Astrocyte (in vitro differentiated cells and primary cell): ENCODE data around the gene CDK17. TPM values are rescaled to one million over a fixed set of nuclear protein-coding genes. Genes with fewer than 3 reads are reported as not detected.
A peak's percentile ranks its signal among the peaks of the same experiment; 100 is the strongest.

ENCODE experiments used
- DNase-seq: peaks from one replicate; pipeline ENCODE4 v3.0.0-alpha.2; 2010; ENCODE audit warnings: low read depth
- FAIRE-seq: peaks from 2 replicates; lab custom pipeline; 2011; peaks lifted over from hg19 to GRCh38; lab: Jason Lieb, UNC
- H2AFZ ChIP-seq: 2 replicates; pipeline ENCODE4 v1.6.0; 2012; ENCODE audit warnings: low read depth, low read length, inconsistent platforms
- H3K27ac ChIP-seq: 2 replicates; pipeline ENCODE4 v1.5.1; 2011; ENCODE audit warnings: low read depth, low read length, inconsistent platforms
- H3K27me3 ChIP-seq: 2 replicates; pipeline ENCODE4 v1.6.0; 2011; ENCODE audit warnings: low read length, inconsistent platforms; ENCODE audit not compliant: insufficient read depth
- H3K36me3 ChIP-seq: 2 replicates; pipeline ENCODE4 v1.5.1; 2011; ENCODE audit warnings: low read length, inconsistent platforms; ENCODE audit not compliant: insufficient read depth
- H3K4me1 ChIP-seq: 2 replicates; pipeline ENCODE4 v1.5.1; 2011; ENCODE audit warnings: low read length, inconsistent platforms; ENCODE audit not compliant: insufficient read depth
- H3K4me2 ChIP-seq: 2 replicates; pipeline ENCODE4 v1.6.0; 2012; ENCODE audit warnings: low read length, inconsistent platforms
- H3K4me3 ChIP-seq: 2 replicates; pipeline ENCODE4 v1.5.1; 2011; ENCODE audit warnings: low read depth, mild to moderate bottlenecking, low read length, inconsistent platforms; ENCODE audit not compliant: insufficient read depth
- H3K79me2 ChIP-seq: 2 replicates; pipeline ENCODE4 v1.6.0; 2012; ENCODE audit warnings: mild to moderate bottlenecking, low read length, inconsistent platforms; ENCODE audit not compliant: insufficient read depth
- H3K9ac ChIP-seq: 2 replicates; pipeline ENCODE4 v1.6.0; 2012; ENCODE audit warnings: mild to moderate bottlenecking, low read length, inconsistent platforms
- H3K9me3 ChIP-seq: 2 replicates; pipeline ENCODE4 v1.5.1; 2012; ENCODE audit warnings: low read depth, mild to moderate bottlenecking, low read length, inconsistent platforms; ENCODE audit not compliant: insufficient read depth
- H4K20me1 ChIP-seq: 2 replicates; pipeline ENCODE4 v1.6.0; 2012; ENCODE audit warnings: low read length, inconsistent platforms; ENCODE audit not compliant: insufficient read depth
- H3K27ac Mint-ChIP-seq: one replicate; pipeline ENCODE4 v1.8.0; 2021; ENCODE audit warnings: mild to moderate bottlenecking, mixed read lengths; ENCODE audit not compliant: unreplicated experiment
- H3K27me3 Mint-ChIP-seq: one replicate; pipeline ENCODE4 v1.8.0; 2021; ENCODE audit warnings: low read depth, mixed read lengths; ENCODE audit not compliant: unreplicated experiment
- H3K36me3 Mint-ChIP-seq: one replicate; pipeline ENCODE4 v1.8.0; 2021; ENCODE audit warnings: low read depth, mixed read lengths; ENCODE audit not compliant: unreplicated experiment
- H3K4me1 Mint-ChIP-seq: one replicate; pipeline ENCODE4 v1.8.0; 2021; ENCODE audit warnings: low read depth, mixed read lengths; ENCODE audit not compliant: unreplicated experiment
- H3K4me3 Mint-ChIP-seq: one replicate; pipeline ENCODE4 v1.8.0; 2021; ENCODE audit warnings: mild to moderate bottlenecking, moderate library complexity, mixed read lengths; ENCODE audit not compliant: unreplicated experiment
- H3K9me3 Mint-ChIP-seq: one replicate; pipeline ENCODE4 v1.8.0; 2021; ENCODE audit warnings: mild to moderate bottlenecking, mixed read lengths; ENCODE audit not compliant: unreplicated experiment
- EZH2 ChIP-seq: IDR thresholded peaks from 2 replicates; pipeline ENCODE4 v1.6.1; 2012; ENCODE audit warnings: mild to moderate bottlenecking, low read length, inconsistent platforms; ENCODE audit not compliant: insufficient read depth
- total RNA-seq: library from RNA; stranded (reverse); gene quantifications from 2 replicates; pipeline ENCODE4 v1.2.1, GENCODE V29; 2021
- TF ChIP-seq, protein P1 (sequence below): IDR thresholded peaks from 2 replicates; pipeline ENCODE4 v1.5.1; 2011; ENCODE audit warnings: low read depth, mild to moderate bottlenecking, inconsistent platforms, low read length, moderate library complexity; ENCODE audit not compliant: insufficient read depth

Gene CDK17
- total RNA-seq, 1 donor from 2014 or later = 64.2 TPM

DNA sequence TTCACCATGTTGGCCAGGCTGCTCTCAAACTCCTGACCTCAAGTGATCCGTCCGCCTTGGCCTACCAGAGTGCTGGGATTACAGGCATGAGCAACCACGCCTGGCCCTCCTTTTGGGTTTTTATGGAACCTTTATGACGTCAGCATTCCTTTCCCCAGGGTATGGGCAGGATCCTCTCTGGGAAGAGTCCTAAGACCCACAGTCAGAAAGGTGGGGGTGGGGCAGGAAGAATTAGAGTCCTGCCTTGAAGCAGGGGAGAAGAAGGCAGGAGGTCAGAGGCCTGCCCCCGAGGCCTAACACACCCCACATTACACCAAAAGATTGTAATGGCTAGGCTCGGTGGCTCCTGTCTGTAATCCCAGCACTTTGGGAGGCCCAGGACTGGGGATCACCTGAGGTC is 30.8 kb upstream of the CDK17 start:
- H3K4me3 Mint-ChIP-seq = no peak overlapping the region
- no peaks in the 10 kb centered on the region for H3K36me3 Mint-ChIP-seq
- FAIRE-seq (no peak), DNase-seq (no peak)
- Histone ChIP-seq H3K4me2 (no peak overlapping the region), H3K9me3 (no peaks in the 10 kb centered on the region), H2AFZ (no peak overlapping the region), H3K4me3 (no peak overlapping the region), H3K9ac (no peak overlapping the region), H3K27ac (no peak overlapping the region), H3K36me3 (no peaks in the 10 kb centered on the region), H3K27me3 (no peaks in the 10 kb centered on the region), H3K4me1 (peaks cover 31% of the 10 kb centered on the region), H4K20me1 (no peaks in the 10 kb centered on the region), H3K79me2 (peaks cover 3% of the 10 kb centered on the region)
- H3K27ac Mint-ChIP-seq = peak overlapping the region; percentile 50
- H3K9me3 Mint-ChIP-seq = no peaks in the 10 kb centered on the region
- TF ChIP-seq, protein P1, sequence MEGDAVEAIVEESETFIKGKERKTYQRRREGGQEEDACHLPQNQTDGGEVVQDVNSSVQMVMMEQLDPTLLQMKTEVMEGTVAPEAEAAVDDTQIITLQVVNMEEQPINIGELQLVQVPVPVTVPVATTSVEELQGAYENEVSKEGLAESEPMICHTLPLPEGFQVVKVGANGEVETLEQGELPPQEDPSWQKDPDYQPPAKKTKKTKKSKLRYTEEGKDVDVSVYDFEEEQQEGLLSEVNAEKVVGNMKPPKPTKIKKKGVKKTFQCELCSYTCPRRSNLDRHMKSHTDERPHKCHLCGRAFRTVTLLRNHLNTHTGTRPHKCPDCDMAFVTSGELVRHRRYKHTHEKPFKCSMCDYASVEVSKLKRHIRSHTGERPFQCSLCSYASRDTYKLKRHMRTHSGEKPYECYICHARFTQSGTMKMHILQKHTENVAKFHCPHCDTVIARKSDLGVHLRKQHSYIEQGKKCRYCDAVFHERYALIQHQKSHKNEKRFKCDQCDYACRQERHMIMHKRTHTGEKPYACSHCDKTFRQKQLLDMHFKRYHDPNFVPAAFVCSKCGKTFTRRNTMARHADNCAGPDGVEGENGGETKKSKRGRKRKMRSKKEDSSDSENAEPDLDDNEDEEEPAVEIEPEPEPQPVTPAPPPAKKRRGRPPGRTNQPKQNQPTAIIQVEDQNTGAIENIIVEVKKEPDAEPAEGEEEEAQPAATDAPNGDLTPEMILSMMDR = no peak
- no peak for TF ChIP-seq EZH2
- H3K4me1 Mint-ChIP-seq = peaks cover 27% of the 10 kb centered on the region
- no peaks in the 10 kb centered on the region for H3K27me3 Mint-ChIP-seq

DNA sequence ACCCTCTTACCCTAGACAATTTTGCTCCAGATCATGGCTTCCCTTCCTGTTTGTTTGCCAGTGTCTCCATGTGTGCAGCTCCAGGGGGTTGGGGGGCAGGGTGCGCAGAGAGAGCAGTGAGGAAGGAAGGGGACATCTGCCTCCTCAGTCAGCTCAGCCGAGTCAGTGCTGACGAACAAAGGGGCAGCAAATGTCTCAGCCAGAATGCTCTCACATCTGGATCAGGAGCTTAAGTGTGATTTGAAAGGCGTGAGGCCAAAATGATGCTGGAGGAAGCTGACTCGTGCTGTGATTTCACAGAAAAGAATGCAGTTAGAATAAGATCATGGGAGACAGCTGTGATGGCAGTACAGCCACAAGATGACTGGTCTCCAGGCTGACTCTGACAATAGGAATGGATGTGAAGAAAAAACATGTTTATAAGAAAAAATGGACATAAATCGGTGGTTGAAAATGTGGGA is 27.1 kb upstream of the CDK17 start:
- Histone ChIP-seq H3K4me1 (peaks cover 35% of the 10 kb centered on the region), H3K9ac (peak overlapping the region; percentile 83), H2AFZ (no peak overlapping the region), H3K27ac (peak overlapping the region; percentile 99), H3K9me3 (no peaks in the 10 kb centered on the region), H3K36me3 (no peaks in the 10 kb centered on the region), H3K4me3 (peak overlapping the region; percentile 5), H3K79me2 (peaks cover 3% of the 10 kb centered on the region), H3K27me3 (no peaks in the 10 kb centered on the region), H4K20me1 (no peaks in the 10 kb centered on the region), H3K4me2 (peak overlapping the region; percentile 73)
- DNase-seq (peak; percentile 100), FAIRE-seq (peak; percentile 88)
- no peaks in the 10 kb centered on the region for H3K27me3 Mint-ChIP-seq
- peaks cover 3% of the 10 kb centered on the region for H3K9me3 Mint-ChIP-seq
- H3K4me3 Mint-ChIP-seq = peak overlapping the region; percentile 18
- TF ChIP-seq, protein P1 = no peak
- TF ChIP-seq EZH2 = no peak
- peaks cover 35% of the 10 kb centered on the region for H3K4me1 Mint-ChIP-seq
- peaks cover 6% of the 10 kb centered on the region for H3K36me3 Mint-ChIP-seq
- peak overlapping the region; percentile 99 for H3K27ac Mint-ChIP-seq

DNA sequence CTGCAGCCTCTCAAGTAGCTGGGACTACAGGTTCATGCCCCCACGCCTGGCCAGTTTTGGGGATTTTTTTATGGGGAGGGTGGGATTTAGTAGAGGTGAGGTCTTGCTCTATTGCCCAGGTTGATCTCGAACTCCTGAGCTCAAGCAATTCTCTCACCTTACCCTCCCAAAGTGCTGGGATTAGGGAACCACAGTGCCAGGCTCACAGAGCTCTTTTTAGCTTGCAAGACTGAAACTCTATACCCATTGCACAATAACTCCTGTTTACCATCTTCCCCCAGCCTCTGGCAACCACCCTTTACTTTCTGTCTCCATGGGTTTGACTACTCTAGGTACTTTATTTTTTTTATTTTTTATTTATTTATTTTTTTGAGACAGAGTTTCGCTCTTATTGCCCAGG is 25.7 kb upstream of the CDK17 start:
- H3K27ac ChIP-seq = peak overlapping the region; percentile 99

More for the DNA sequence above, 25.7 kb upstream of the CDK17 start:
- H3K27me3 Mint-ChIP-seq = no peaks in the 10 kb centered on the region
- DNase-seq (peak; percentile 43), FAIRE-seq (no peak)
- Histone ChIP-seq H4K20me1 (no peaks in the 10 kb centered on the region), H3K27me3 (no peaks in the 10 kb centered on the region), H3K4me1 (peaks cover 35% of the 10 kb centered on the region), H2AFZ (no peak overlapping the region), H3K9me3 (no peaks in the 10 kb centered on the region), H3K79me2 (peaks cover 3% of the 10 kb centered on the region), H3K36me3 (no peaks in the 10 kb centered on the region), H3K4me3 (no peak overlapping the region), H3K4me2 (peak overlapping the region; percentile 53), H3K9ac (peak overlapping the region; percentile 62)
- no peak for TF ChIP-seq EZH2
- TF ChIP-seq, protein P1 = no peak
- H3K27ac Mint-ChIP-seq = peak overlapping the region; percentile 99
- peaks cover 35% of the 10 kb centered on the region for H3K4me1 Mint-ChIP-seq
- peaks cover 3% of the 10 kb centered on the region for H3K9me3 Mint-ChIP-seq
- no peak overlapping the region for H3K4me3 Mint-ChIP-seq
- H3K36me3 Mint-ChIP-seq = peaks cover 6% of the 10 kb centered on the region
